A673 (cell line): ENCODE data around the gene SLC7A10.

Experiments
- EZH2 ChIP-seq: fragments of 200-600 bp; sonication (generic); IDR thresholded peaks from 2 replicates; pipeline ENCODE4 v1.6.1; 2017; ENCODE audit warnings: borderline replicate concordance, low read depth, mild to moderate bottlenecking, mixed read lengths, antibody characterized with exemption, low read length; ENCODE audit not compliant: poor library complexity, severe bottlenecking
- TF ChIP-seq, protein P1 (sequence below): fragments of 300-800, 200-600 bp; sonication (generic); conservative IDR thresholded peaks from 2 replicates; pipeline ENCODE4 v1.5.1; 2017; ENCODE audit warnings: low read depth, mild to moderate bottlenecking, antibody characterized with exemption, low read length, moderate library complexity, mixed read lengths

DNA sequence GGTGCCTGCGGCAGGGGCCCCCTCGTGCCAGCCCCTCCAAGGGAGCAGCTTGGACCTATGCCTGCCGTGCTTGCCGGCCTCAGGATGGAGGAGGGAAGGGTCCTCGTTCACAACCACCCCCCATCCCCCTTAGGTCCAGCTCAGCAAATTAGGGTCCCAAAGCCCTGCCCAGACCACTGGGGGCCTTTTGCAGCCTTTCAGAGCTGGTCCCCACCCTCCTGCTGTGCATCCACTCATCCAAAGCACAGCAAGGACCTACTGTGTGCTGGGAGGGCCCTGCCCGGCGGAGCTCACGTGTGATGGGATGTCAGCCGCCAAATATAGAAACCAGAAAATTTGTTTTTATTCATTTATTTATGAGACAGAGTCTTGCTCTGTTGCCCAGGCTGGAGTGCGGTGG is 16.5 kb upstream of the SLC7A10 start:
- TF ChIP-seq, protein P1, sequence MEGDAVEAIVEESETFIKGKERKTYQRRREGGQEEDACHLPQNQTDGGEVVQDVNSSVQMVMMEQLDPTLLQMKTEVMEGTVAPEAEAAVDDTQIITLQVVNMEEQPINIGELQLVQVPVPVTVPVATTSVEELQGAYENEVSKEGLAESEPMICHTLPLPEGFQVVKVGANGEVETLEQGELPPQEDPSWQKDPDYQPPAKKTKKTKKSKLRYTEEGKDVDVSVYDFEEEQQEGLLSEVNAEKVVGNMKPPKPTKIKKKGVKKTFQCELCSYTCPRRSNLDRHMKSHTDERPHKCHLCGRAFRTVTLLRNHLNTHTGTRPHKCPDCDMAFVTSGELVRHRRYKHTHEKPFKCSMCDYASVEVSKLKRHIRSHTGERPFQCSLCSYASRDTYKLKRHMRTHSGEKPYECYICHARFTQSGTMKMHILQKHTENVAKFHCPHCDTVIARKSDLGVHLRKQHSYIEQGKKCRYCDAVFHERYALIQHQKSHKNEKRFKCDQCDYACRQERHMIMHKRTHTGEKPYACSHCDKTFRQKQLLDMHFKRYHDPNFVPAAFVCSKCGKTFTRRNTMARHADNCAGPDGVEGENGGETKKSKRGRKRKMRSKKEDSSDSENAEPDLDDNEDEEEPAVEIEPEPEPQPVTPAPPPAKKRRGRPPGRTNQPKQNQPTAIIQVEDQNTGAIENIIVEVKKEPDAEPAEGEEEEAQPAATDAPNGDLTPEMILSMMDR = no peak
- no peak for TF ChIP-seq EZH2
